NCI-H1048 (cell line): ENCODE data around the gene CALCOCO1.
"Not testable (repeated sequence)": the region's sequence is repeated elsewhere in the genome, so short reads cannot be mapped to it uniquely, and the experiment has no call there.

Experiments used
- DNase-seq: peaks from one replicate; lab custom pipeline; 2025; lab: John Stamatoyannopoulos, UW

Gene CALCOCO1

GRCh38 chr12:53733051-53733806 lies 6.0 kb upstream of the CALCOCO1 start:
- DNase-seq, result no peak

- no peak for DNase-seq
These were observed 2.4 kb upstream of the CALCOCO1 start for GRCh38 chr12:53729644-53730043.

DNA sequence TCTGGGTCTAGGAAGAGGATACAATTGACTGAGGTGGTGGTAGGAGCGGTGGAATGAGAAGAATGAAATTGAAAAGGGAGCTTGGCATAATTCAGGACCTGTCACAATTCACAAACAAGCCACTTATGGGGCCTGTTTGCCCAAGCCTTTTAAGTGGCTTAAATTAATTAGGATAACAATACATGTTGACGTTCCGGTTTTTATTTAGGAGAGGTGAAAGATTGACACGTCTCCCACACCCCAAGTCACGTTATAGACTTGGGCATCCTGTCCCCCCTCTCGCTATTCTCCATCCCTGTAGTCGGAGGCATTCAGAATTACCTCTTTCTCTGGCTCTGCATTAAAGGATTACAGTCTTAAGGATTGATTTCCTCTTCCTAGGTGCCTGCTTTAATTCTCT lies 954 bp upstream of the CALCOCO1 start:
- DNase-seq, result no peak

DNA sequence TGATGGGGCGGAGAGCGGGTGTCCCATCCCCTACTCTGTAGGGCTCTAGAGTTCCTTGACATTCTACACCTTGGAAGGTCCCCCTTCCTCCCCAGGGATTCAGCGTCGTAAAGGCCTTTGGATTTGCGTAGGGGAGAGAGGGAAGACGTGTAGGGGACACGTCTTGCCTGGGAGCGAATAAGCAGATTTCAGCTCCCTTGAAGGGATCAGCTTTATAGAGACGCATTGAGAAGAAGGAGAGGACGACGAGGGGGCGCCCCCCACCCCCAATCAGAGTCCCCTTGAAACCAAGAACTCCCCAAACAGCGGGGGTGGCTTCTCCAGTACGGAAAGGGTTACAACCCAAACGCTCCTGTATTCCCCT lies 324 bp downstream of the CALCOCO1 start:
- no peak for DNase-seq

DNA sequence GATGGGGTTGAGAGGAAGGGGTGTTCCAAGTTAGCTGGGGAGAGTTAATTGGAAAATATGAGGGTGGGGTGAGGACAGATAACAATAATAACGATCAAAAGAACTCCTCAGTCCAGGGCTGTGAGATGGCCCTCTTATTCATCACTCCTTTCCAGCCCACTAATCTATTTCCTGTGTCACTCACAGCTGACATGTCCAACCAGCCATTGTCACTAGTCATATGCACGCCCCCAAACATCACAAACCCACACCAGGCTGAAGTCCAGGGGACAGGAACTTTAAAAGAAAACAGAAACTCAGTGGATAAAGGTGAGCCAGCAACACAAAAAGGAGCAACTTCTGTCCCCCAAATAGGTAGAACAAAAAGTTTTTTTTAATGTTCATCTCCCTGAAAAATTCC lies 911 bp downstream of the CALCOCO1 start:
- no peak for DNase-seq

GRCh38 chr12:53725824-53726223 lies 1.4 kb downstream of the CALCOCO1 start:
- no peak for DNase-seq

DNA sequence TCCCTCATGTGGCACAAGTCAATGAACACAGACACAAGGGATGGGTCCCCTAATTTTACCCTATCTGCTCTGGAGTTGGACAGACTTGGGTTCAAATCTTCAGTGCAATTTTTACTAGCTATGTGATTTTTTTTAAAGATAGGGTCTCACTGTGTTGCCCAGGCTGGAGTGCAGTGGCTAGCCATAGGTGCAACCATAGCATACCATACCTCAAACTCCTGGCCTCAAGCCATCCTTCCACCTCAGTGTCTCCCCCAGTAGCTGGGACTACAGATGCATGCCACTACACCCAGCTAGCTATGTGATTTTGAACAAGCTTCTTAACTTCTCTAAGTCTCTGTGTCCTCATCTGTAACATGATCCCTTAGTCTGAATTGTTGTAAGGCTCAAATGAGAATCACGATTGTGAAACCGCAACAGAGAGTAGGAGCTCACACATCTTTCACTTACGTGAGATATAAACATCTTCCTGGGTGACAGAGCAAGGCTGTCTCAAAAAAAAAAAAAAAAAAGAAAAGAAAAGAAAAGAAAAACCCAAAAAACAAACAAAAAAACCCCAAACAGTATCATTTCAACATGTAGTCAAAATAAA lies 4.7 kb downstream of the CALCOCO1 start:
- DNase-seq, result no peak

GRCh38 chr12:53720946-53721345 lies 6.3 kb downstream of the CALCOCO1 start:
- DNase-seq, result no peak

DNA sequence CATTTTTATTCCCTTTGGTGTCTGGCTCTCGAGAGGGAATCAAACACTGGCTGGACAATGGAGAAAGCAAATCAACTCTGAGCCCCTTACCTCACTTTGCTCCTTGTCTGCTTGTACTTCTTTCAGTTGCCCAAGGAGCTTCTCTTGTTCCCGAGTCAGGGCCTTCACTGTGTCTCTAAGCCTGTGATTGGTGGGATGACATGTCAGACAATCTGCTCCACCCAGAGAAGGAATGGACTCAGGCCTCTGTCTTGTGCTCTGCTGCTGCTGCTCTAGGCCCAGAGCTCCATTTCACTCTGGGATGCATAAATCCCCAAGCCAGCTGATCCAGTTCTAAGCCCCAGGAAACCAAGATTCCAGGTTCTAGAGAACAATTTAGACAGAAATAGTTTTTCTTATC lies 7.6 kb downstream of the CALCOCO1 start:
- DNase-seq, result no peak

DNA sequence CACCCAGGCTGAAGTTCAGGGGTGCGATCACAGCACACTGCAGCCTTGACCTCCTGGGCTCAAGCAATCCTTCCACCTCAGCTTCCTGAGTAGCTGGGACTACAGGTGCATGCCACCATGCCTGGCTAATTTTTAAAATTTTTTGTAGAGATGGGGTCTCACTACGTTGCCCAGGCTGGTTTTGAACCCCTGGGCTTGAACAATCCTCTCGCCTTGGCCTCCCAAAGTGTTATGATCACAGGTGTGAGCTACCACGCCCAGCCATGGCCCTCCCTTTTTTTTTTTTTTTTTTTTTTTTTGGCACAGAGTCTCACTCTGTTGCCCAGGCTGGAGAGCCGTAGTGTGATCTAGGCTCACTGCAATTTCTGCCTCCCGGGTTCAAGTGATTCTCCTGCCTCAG lies 8.7 kb downstream of the CALCOCO1 start:
- DNase-seq, result not testable (repeated sequence)

DNA sequence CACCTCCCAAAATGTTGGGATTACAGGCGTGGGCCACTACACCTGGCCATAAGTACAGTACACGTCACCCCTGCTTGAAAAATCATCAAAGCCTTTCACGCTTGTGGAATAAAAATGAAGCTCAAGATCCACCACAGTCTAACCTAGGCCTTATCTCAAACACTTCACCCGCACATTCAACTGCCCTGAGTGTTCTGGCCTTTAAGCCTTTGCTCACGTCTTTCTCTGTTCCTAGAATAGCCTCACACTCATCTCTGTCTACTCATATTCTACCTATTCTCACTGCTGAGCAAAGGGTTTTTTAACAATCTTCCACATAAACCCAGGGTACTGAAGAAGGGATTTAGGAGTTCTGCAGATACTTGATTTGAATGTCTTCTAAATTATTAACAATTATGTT lies 9.9 kb downstream of the CALCOCO1 start:
- no peak for DNase-seq

DNA sequence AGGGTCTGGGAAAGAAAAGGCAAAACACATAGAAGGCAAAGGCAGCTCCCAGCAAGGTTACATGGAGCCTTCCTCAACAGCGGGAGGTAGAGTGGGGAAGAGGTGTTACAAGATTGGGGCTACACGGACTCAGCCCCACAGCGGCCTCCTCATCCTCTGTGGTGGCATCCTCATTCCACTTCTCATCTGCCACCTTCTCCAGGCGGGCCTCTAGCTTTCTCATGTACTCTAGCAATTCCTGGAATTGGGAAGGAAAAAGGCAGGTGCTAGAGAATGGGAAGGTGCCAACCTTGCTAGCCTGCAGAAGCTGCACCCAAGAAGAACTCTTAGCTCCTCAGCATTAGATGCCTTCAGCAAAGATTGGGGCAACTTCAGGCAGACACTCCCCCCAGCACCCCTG lies 13.2 kb downstream of the CALCOCO1 start:
- DNase-seq, result no peak

DNA sequence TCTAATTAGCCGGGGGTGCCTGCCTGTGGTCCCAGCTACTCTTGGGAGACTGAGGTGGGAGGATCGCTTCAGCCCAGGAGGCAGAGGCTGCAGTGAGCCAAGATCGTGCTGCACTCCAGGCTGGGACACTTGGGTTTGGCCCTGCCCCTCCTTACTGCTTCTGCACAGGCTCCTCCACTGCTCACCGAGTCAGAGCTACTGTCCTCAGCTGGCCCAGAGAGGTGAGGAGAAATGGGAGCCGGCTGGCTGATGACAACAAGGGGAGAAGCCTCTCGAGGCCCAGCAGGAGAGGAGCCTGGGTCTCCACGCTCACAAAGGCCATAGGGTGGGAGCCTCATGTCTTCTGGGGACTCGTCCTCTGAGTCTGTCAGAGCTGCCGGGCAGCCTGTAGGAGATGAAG lies 13.7 kb downstream of the CALCOCO1 start:
- no peak for DNase-seq

DNA sequence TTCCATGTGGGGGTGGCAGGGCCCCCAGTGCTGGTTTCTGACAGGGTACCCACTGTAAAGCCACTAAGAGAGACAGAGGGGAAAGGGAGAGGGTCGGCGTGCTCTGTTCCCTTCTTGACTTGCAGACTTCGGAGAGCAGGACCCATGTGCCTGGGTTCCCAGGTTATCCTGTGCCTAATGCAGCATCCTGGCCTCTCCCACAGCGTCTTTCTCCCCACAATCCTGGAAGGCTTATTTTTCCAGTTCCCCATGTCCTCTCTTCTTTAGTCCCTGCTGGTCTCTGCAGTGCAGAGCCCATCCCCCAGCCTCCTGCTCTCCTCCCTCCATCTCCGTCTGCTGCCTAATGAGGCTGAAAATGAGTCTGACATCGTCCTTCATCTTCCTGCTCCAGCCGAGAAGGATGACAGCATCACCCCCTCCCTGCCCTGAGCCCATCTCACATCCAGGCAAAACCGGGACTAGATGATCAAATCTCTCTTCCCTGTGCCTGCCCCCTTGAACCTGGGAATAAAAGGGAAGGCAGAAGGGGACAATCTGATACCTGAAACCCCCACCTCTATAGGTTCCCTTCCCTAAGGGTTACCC lies 15.1 kb downstream of the CALCOCO1 start:
- DNase-seq, result no peak

GRCh38 chr12:53710091-53710490 lies 17.2 kb downstream of the CALCOCO1 start:
- DNase-seq, result no peak

DNA sequence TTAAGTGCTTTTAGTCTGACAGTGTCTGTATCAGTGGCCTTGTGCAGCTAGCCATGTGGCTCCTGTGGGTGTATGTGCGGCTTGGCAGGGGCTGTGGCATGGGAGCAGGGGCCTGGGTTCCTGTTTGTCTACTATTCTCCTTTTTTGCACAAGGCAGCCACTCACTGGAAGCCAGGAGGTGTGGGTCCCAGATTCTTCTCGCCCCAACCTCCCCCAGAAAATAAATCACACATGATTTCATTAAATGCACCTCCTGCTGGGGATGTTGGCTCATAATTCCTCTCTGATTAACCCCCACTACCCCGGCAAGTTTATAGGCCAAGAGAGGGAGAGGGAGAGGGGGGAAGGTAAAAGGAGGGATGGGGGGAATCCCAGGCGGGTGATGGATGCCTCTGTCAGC lies 17.6 kb downstream of the CALCOCO1 start:
- no peak for DNase-seq

GRCh38 chr12:53706080-53706479 lies 21.2 kb downstream of the CALCOCO1 start:
- no peak for DNase-seq

DNA sequence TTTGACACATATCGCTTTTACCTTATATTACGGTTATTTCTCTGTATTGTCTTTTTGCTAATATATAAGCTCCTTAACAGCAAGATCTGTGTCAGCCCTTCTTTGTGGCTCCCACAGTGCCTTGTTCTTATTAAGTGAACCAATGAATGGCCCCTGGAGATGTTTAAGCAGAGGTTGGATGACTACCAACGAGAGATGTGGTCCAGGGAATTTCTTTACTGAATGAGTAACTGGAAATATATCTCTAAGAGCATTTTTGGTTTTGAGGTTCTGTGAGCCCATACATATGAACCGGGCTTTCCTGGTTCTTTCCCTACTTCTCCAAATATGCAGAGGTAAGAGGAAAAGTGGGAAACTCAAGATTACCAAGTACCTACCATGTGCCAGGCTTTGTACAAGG lies 23.5 kb downstream of the CALCOCO1 start:
- DNase-seq, result no peak

GRCh38 chr12:53701518-53702264 lies 25.6 kb downstream of the CALCOCO1 start:
- peak; percentile 12 for DNase-seq

DNA sequence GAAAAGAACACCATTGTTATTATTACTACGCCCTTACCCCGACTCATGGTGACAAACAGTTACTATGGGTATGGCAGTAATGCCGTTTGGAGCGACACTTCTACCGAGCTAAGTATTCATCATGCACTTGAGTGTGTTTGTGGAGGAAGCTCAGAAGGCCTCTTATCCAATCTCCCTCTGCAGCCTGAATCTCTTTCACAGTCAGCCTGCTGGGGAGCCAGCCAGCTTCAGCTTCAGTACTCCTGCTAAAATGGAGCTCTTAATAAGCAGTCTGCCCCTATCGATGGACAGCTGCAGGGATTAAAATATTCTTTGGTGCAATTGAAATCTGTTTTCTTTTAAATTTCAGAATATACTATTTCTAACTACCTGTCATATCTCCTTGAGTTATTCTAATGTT lies 26.7 kb downstream of the CALCOCO1 start:
- DNase-seq, result no peak

DNA sequence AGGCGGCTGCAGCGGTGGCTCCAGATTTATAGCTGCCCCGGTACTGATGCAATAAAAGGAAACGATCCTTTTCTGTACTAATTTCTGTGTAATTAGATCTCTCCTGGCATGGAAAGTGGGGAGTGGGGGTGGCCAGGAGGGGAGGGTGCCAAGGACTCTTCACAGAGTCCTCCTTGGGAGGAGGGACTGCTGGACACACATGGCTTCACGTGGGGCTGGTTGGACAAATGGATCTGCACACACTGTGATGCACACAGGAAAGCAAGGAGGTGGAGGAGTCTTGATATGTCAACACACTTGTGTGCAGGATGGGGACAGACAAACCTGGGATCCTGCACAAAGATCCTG lies 27.6 kb downstream of the CALCOCO1 start:
- no peak for DNase-seq

DNA sequence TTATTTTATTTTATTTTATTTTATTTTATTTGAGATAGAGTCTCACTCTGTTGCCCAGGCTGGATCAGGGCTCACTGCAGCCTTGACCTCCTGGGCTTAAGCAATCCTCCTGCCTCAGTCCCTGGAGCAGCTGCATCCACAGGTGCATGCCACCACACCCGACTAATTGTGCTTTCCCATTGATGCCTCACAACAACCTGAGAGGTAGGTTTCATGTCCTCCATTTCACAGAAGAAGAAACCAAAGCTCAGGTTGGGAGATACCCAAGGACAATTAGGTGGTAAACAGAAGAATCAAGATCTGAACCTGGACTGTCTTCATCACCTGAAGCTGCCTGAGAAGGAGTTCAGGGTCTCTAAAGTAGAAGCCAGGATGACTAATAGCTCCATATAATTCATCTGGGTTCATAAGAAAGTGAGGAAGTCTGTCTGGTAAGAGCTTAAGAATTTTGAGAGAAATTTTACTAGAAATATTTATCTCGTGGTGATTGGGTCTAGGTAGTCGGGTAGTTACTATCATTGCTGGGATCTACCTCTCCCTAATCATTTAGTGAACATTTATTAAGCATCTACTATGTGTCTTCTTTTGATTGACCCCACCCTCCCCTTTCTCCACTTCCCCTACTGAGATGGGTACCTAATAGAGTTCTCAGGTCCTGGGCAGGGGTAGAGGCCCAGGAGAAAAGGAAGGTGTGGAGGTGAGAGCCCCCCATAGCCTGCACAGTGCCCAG lies 28.1 kb downstream of the CALCOCO1 start:
- DNase-seq, result no peak
